ENCODE measurements around the gene MBOAT2.

The MBOAT2 gene

DNA sequence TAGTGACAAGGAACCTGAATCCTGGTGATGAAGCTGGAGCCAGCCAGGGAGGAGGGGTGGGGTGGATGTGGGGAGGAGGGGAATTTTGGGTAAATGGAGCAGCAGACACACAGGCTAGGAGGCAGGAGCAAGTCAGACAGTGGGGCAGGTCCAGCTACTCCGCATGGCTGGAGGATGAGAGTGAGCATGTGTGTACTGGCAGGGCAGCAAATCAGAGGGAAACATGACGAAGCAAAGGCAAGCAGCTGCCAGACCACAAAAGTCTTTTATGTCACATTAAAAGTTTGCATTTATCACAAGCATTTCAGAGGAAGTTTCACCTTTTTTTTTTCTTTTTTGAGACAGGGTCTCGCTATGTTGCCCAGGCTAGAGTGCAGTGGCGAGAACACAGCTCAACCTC is 154.2 kb downstream of the MBOAT2 start:
- H3K4me3 ChIP-seq (ENCODE audit: low read length), result no peak overlapping the region
- DNase-seq (ENCODE audit: low read depth, low spot score), result peak; percentile 51

GRCh38 chr2:8848328-8849100 is 155.0 kb downstream of the MBOAT2 start:
- no peak overlapping the region for H3K4me3 ChIP-seq (ENCODE audit: low read length)
- no peak for DNase-seq (ENCODE audit: low read depth, low spot score)

DNA sequence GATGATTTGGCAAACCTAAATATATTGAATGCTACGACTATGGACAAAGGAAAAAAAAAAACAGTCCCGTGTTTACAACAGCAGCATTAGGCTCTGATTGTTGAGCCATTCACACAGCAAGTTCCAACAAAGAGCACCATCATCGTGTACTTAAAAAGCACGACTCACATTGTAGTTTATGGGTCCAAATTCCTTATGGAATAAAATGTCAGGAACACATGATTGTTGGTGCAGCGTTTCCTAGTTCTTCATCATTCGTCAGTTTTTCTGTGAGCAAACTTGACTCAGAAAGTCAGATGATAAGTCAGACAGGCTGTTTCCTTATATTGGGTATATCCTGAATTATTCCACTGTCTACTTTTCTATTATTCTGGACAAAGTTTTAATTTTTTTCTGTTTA is 156.1 kb downstream of the MBOAT2 start:
- H3K4me3 ChIP-seq (ENCODE audit: low read length), result no peak overlapping the region
- no peak for DNase-seq (ENCODE audit: low read depth, low spot score)

DNA sequence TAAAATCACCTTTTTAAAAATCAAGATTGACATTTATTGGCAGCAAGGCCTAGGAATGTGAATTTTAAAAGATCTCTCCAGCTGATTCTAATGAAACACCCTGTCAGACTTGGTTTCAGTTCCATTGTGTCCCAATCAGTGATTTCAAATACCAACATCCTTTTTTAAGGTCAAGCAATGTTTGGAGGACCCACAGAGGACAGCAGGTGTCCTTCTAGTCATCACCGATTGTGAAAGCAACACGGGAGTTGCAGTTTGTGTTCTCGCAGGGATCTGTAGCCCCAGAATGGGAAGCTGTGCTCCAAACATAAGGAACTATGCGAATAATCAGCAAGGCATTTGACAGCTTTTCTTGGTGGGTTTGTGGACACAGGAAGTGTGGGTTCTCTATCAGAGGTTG is 161.6 kb downstream of the MBOAT2 start:
- DNase-seq (ENCODE audit: low read depth, low spot score), result no peak
- no peak overlapping the region for H3K4me3 ChIP-seq (ENCODE audit: low read length)

DNA sequence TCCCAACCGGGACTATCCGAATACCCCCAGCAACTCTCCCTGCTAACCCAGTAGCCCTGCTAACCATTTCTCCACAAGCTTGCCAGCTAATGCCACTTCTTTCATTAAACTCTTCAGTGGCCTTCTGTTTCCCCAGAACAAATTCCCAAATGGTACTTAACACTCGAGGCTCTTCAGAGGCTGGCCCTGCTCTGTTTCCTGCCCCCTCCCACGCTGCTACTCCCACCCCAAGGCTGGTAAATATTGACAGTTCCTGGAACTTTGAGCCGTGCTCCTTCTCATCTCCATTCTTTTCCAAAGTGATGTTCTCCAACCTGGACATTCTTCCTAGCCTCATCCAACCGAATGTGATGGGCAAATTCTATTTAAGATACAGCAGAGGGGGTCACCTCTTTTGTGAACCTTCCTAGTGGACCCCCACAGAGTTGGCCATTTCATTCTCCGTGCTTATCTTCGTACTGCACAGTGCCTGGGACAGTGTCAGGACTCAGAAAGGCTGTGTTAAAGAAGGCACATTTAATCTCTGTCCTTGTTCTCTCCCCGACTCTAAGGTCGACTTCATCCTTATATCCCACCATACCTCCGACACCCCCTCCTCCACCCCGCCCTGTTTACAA is 162.9 kb downstream of the MBOAT2 start:
- no peak for DNase-seq (ENCODE audit: low read depth, low spot score)
- no peak overlapping the region for H3K4me3 ChIP-seq (ENCODE audit: low read length)

DNA sequence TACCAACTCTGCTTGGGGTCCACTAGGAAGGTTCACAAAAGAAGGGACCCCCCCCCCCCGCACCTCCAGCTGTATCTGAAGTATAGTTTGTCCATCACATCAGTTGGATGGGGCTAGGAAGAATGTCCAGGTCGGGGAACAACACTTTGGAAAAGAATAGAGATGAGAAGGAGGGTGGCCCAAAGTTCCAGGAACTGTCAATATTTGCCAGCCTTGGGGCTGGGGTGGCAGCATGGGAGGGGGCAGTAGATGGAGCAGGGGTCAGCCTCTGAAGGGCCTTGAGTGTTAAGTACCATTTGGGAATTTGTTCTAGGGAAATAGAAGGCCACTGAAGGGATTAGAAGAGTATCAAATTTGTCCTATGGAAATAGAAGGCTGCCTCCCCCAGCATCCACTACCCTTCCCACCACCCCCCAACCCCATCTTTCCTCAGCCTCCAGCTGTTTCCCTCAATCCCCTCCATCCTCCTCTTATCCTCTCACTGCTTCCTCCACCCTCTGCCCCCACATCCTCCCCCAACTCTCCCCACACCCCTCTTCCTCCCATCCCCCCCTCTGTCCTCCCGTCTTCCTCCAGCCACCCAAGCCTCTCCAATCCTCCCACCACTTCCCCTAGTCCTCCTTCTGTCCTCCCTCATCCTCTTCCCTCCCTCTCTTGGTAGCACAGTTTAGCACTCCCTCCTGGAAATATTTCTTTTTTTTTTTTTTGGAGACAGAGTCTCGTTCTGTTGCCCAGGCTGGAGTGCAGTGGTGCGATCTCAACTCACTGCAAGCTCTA is 164.1 kb downstream of the MBOAT2 start:
- DNase-seq (ENCODE audit: low read depth, low spot score), result no peak

GRCh38 chr2:8837795-8838140 is 165.7 kb downstream of the MBOAT2 start:
- DNase-seq (ENCODE audit: low read depth, low spot score), result no peak
- no peak overlapping the region; the same call in 1 of the 2 replicates for H3K4me3 ChIP-seq (ENCODE audit: low read length)

More for the DNA sequence above, 164.1 kb downstream of the MBOAT2 start:
- no peak overlapping the region for H3K4me3 ChIP-seq (ENCODE audit: low read length)

GRCh38 chr2:8836971-8837794 is 166.3 kb downstream of the MBOAT2 start, which contains the start of gene KIDINS220:
Gene KIDINS220, minus strand, starts transcription at chr2:8837613. Its CDS starts 10,520 bp downstream, at chr2:8827093.
- H3K4me3 ChIP-seq (ENCODE audit: low read length), result peak within 1 kb of the TSS; percentile 88
- DNase-seq (ENCODE audit: low read depth, low spot score), result peak; percentile 74

- H3K4me3 ChIP-seq (ENCODE audit: low read length), result no peak overlapping the region
- no peak for DNase-seq (ENCODE audit: low read depth, low spot score)
These were observed 168.2 kb downstream of the MBOAT2 start for GRCh38 chr2:8835279-8835678.

GRCh38 chr2:8833853-8834252 is 169.6 kb downstream of the MBOAT2 start:
- DNase-seq (ENCODE audit: low read depth, low spot score), result no peak
- no peak overlapping the region for H3K4me3 ChIP-seq (ENCODE audit: low read length)

DNA sequence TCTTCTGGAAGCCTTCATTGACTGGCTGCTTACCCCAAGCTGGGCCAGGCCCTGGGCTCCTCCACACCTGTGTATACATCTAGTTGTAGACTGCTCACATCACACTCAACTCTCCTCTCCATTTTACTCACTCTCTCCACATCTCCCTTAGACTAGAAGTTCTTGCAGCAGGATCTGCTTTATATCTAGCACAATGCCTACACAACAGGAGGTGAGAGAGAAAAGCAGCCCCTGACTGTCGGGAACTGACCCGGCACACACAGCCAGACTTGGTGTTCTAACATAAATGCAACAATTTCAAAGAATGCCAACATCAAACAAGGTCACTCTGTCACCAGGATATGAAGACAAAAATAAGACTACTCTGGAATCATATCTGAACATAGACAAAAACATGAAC is 172.0 kb downstream of the MBOAT2 start:
- no peak for DNase-seq (ENCODE audit: low read depth, low spot score)
- H3K4me3 ChIP-seq (ENCODE audit: low read length), result no peak overlapping the region

DNA sequence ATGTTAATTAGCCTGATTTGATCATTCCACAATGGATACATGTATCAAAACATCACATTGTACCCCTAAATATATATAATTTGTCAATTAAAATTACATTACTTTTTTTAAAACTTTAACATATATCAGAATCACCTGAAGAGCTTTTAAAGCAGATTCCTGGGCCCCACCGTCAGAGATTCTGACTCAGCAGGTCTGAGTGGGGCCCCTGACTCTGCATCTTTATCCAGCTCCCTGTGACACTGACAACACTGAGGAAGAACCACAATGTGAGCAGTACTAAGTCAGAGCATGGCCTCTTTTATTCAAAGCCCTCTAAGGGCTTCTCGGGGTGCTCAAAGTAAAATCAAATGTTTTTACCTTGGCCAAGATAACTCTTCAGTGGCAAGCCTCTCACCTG is 175.8 kb downstream of the MBOAT2 start:
- no peak overlapping the region for H3K4me3 ChIP-seq (ENCODE audit: low read length)
- no peak for DNase-seq (ENCODE audit: low read depth, low spot score)

- H3K4me3 ChIP-seq (ENCODE audit: low read length), result no peak overlapping the region
- no peak for DNase-seq (ENCODE audit: low read depth, low spot score)
These were observed 181.3 kb downstream of the MBOAT2 start for GRCh38 chr2:8822218-8822617.

DNA sequence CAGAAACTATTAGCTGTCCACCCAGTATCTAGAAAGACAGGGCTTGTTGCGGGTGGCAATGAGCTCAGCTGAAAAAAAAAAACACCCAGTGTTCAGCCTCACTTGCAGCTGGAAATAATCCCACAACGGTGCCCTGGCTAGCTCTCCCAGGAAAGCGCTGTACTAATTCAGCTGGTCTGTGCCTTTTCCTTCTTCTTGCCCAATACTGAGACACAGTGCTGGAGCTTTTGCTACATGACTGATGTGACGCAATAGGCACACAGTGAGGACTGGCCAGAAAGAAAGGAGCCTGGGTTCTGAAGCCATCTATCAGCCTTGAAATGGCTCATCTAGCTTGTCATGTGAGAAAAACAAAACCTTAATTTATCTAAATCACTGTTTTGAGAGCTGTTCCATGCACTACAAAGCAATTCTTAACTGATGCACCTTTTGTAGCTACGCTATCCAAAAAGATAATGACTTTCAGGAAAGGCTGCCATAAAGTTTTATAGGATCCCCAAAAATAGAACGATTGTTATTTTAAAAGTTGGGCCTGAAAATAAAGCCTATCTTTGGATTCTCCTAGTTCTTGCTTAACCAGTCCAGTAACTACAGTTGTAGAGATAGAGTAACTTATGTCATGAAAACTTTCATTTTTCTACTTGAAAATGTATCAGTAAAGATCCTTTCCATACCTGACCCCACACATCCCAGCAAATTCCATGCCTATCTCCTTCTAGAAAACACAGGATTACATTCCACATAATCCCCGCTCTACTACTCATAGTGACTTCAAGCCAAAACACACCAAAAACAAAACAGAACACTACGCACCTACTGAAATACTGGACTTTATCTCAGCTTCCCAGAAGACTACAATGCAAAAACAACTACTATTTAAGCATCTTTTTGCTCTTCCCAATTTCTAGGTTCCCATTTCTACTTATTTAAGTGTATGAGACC is 181.9 kb downstream of the MBOAT2 start:
- DNase-seq (ENCODE audit: low read depth, low spot score), result no peak
- no peak overlapping the region for H3K4me3 ChIP-seq (ENCODE audit: low read length)

DNA sequence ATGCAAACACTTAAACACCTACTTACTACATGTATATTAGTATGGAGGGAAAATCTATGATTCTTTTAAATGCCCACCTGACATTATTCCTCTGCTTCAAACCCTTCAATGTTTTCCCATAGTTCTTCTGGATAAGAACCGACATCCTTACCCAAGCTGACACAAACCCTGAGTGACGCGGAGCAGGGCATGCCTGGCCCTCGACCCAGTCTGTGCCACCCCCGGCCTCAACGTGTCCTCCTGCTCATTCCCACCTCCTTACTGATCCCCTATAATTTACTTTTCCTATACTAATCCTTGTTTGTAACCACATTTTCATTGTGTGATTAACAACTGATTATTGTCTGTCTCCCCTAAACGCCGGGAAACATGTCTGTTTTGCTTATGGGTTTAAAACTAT is 183.5 kb downstream of the MBOAT2 start:
- no peak overlapping the region for H3K4me3 ChIP-seq (ENCODE audit: low read length)
- no peak for DNase-seq (ENCODE audit: low read depth, low spot score)

- DNase-seq (ENCODE audit: low read depth, low spot score), result no peak
- no peak overlapping the region for H3K4me3 ChIP-seq (ENCODE audit: low read length)
These were observed 184.3 kb downstream of the MBOAT2 start for GRCh38 chr2:8819194-8819593.

DNA sequence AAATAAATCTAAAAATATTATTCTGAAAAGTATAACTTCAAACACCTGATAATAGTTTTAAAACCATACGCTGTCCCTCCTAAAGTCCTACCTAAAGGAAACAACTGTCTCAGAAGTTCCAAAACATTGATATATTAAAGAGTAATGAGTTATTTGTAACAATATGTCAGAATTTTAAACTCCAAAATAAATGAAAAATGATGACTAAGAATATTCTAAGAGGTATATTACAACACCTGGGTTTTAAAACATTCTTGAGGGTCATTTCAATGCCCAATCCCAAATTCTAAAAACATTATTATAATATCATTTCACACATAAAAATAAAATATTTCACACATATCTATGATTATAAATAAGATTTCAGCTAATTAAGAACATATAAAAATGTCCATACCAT is 186.3 kb downstream of the MBOAT2 start:
- no peak overlapping the region for H3K4me3 ChIP-seq (ENCODE audit: low read length)
- no peak for DNase-seq (ENCODE audit: low read depth, low spot score)

Measured in Jurkat, Clone E6-1 (cell line).